Effector CD4-positive, alpha-beta T cell (primary cell): ENCODE measurements around the gene CACNA1I.
A peak's percentile ranks its signal among the peaks of the same experiment; 100 is the strongest.

Source experiments
- DNase-seq: peaks from one replicate; pipeline ENCODE4 v3.0.0-alpha.2; 2020

The CACNA1I gene

GRCh38 chr22:39600491-39601179 is 30.1 kb downstream of the CACNA1I start:
- DNase-seq, result no peak

GRCh38 chr22:39601180-39601535 is 30.6 kb downstream of the CACNA1I start:
- no peak for DNase-seq

GRCh38 chr22:39603345-39603744 is 32.8 kb downstream of the CACNA1I start:
- DNase-seq, result no peak

- no peak for DNase-seq
Observed at GRCh38 chr22:39610246-39610645, 39.7 kb downstream of the CACNA1I start.

- no peak for DNase-seq
Observed at GRCh38 chr22:39610766-39611165, 40.2 kb downstream of the CACNA1I start.

- DNase-seq, result no peak
Observed at GRCh38 chr22:39611360-39611759, 40.8 kb downstream of the CACNA1I start.

- no peak for DNase-seq
Observed at GRCh38 chr22:39612811-39613548, 42.4 kb downstream of the CACNA1I start.

- no peak for DNase-seq
Observed at GRCh38 chr22:39613549-39613921, 43.0 kb downstream of the CACNA1I start.

- DNase-seq, result no peak
Observed at GRCh38 chr22:39614442-39614841, 43.9 kb downstream of the CACNA1I start.

GRCh38 chr22:39616051-39616450 is 45.5 kb downstream of the CACNA1I start:
- no peak for DNase-seq

GRCh38 chr22:39616781-39617180 is 46.2 kb downstream of the CACNA1I start:
- DNase-seq, result no peak

- DNase-seq, result no peak
Observed at GRCh38 chr22:39617342-39617741, 46.8 kb downstream of the CACNA1I start.

GRCh38 chr22:39617970-39618757 is 47.6 kb downstream of the CACNA1I start:
- DNase-seq, result no peak

- no peak for DNase-seq
Observed at GRCh38 chr22:39618996-39619530, 48.5 kb downstream of the CACNA1I start.

- DNase-seq, result no peak
Observed at GRCh38 chr22:39620924-39621690, 50.6 kb downstream of the CACNA1I start.

- no peak for DNase-seq
Observed at GRCh38 chr22:39621826-39622225, 51.3 kb downstream of the CACNA1I start.

- DNase-seq, result peak; percentile 61
Observed at GRCh38 chr22:39622881-39623367, 52.4 kb downstream of the CACNA1I start.

GRCh38 chr22:39623603-39624500 is 53.3 kb downstream of the CACNA1I start:
- no peak for DNase-seq

- no peak for DNase-seq
Observed at GRCh38 chr22:39624501-39624821, 53.9 kb downstream of the CACNA1I start.

GRCh38 chr22:39625569-39626537 is 55.3 kb downstream of the CACNA1I start:
- DNase-seq, result no peak
